ENCODE results near the gene CCL1. TPM values are rescaled to one million over a fixed set of nuclear protein-coding genes. Genes with fewer than 3 reads are reported as not detected.
"Not testable (repeated sequence)": the region's sequence is repeated elsewhere in the genome, so short reads cannot be mapped to it uniquely, and the experiment has no call there.

CCL1 gene
- total RNA-seq, 2 donors from 2014 or later, result not detected

DNA sequence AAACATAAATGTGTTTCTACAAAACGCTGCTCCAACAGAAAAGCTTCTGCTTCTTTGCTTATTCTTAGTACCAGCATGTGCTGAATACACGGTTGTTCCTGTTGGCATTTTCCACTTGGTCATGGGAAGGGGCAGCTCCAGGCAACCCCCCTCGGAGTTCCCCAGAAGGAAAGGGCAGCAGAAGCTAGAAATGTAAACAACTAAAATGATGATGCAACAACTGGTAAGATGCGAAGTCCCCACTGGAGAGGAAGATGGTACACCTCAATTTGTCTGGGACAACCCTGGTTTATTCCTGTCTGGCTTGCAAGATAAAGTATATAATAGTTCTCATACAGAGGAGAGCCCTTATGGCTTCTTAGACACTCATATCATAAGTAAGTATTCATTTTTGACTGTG lies 16.0 kb downstream of the CCL1 start:
- WGBS, result 68% methylated on average over 4 of the region's 4 CpGs
- Histone ChIP-seq H3K36me3 (no peaks in the 10 kb centered on the region), H3K27ac (no peak overlapping the region), H3K27me3 (replicated peaks; ENCODE audit: insufficient read depth) (no peaks in the 10 kb centered on the region), H3K4me1 (replicated peaks) (no peaks in the 10 kb centered on the region), H3K9me3 (no peaks in the 10 kb centered on the region), H3K4me3 (no peak overlapping the region)
- intact Hi-C loops (cut with DNase I), result no loop called here
- DNase-seq (ENCODE audit: low spot score), result no peak
- TF ChIP-seq, protein P1, sequence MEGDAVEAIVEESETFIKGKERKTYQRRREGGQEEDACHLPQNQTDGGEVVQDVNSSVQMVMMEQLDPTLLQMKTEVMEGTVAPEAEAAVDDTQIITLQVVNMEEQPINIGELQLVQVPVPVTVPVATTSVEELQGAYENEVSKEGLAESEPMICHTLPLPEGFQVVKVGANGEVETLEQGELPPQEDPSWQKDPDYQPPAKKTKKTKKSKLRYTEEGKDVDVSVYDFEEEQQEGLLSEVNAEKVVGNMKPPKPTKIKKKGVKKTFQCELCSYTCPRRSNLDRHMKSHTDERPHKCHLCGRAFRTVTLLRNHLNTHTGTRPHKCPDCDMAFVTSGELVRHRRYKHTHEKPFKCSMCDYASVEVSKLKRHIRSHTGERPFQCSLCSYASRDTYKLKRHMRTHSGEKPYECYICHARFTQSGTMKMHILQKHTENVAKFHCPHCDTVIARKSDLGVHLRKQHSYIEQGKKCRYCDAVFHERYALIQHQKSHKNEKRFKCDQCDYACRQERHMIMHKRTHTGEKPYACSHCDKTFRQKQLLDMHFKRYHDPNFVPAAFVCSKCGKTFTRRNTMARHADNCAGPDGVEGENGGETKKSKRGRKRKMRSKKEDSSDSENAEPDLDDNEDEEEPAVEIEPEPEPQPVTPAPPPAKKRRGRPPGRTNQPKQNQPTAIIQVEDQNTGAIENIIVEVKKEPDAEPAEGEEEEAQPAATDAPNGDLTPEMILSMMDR (IDR thresholded peaks at IDR 0.05), result no peak
- TF ChIP-seq POLR2A (IDR thresholded peaks at IDR 0.05), result no peak
- TF ChIP-seq POLR2AphosphoS5 (IDR thresholded peaks at IDR 0.05), result no peak

- Histone ChIP-seq H3K9me3 (no peaks in the 10 kb centered on the region), H3K27ac (no peak overlapping the region), H3K4me3 (no peak overlapping the region), H3K27me3 (replicated peaks; ENCODE audit: insufficient read depth) (no peaks in the 10 kb centered on the region), H3K4me1 (replicated peaks) (no peaks in the 10 kb centered on the region), H3K36me3 (no peaks in the 10 kb centered on the region)
- WGBS, result 93% methylated on average over 2 of the region's 2 CpGs
- DNase-seq (ENCODE audit: low spot score), result no peak
- TF ChIP-seq, protein P1 (IDR thresholded peaks at IDR 0.05), result no peak
- TF ChIP-seq POLR2A (IDR thresholded peaks at IDR 0.05) (no peak), POLR2AphosphoS5 (IDR thresholded peaks at IDR 0.05) (no peak)
- intact Hi-C loops (cut with DNase I), result no loop called here
Measured at GRCh38 chr17:34341916-34342315, 21.1 kb downstream of the CCL1 start.

GRCh38 chr17:34339138-34339770 lies 23.8 kb downstream of the CCL1 start:
- Histone ChIP-seq H3K36me3 (no peaks in the 10 kb centered on the region), H3K9me3 (no peaks in the 10 kb centered on the region), H3K27me3 (replicated peaks; ENCODE audit: insufficient read depth) (no peaks in the 10 kb centered on the region), H3K4me3 (no peak overlapping the region), H3K27ac (no peak overlapping the region), H3K4me1 (replicated peaks) (no peaks in the 10 kb centered on the region)
- 69% methylated on average over 3 of the region's 3 CpGs for WGBS
- intact Hi-C loops (cut with DNase I), result no loop called here
- TF ChIP-seq POLR2A (IDR thresholded peaks at IDR 0.05), result no peak
- no peak for TF ChIP-seq POLR2AphosphoS5 (IDR thresholded peaks at IDR 0.05)
- TF ChIP-seq, protein P1 (IDR thresholded peaks at IDR 0.05), result no peak
- no peak for DNase-seq (ENCODE audit: low spot score)

DNA sequence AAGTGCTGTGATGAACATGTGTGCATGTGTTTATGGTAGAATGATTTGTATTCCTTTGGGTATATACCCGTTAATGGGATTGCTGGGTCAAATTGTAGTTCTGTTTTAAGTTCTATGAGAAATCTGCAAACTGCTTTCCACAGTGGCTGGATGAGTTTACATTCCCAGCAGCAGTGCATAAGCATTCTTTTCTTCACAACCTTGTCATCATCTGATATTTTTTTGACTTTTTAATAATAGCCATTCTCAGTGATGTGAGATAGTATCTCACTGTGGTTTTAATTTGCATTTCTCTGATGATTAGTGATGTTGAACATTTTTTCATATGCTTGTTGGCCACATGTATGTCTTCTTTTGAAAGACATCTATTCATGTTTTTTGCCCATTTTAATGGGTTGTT lies 25.3 kb downstream of the CCL1 start:
- DNase-seq (ENCODE audit: low spot score), result no peak
- no peak overlapping the region for H3K27ac ChIP-seq
- TF ChIP-seq, protein P1 (IDR thresholded peaks at IDR 0.05), result no peak
- TF ChIP-seq POLR2AphosphoS5 (IDR thresholded peaks at IDR 0.05), result no peak
- TF ChIP-seq POLR2A (IDR thresholded peaks at IDR 0.05), result no peak
- intact Hi-C loops (cut with DNase I), result no loop called here
- no peaks in the 10 kb centered on the region for H3K4me1 ChIP-seq (replicated peaks)
- no peak overlapping the region for H3K4me3 ChIP-seq
- no peaks in the 10 kb centered on the region for H3K9me3 ChIP-seq
- WGBS, result 50% methylated on average over 1 of the region's 1 CpG
- no peaks in the 10 kb centered on the region for H3K36me3 ChIP-seq
- no peaks in the 10 kb centered on the region for H3K27me3 ChIP-seq (replicated peaks; ENCODE audit: insufficient read depth)

- H3K27ac ChIP-seq; DNase-seq (ENCODE audit: low spot score); intact Hi-C loops (cut with DNase I); H3K9me3 ChIP-seq; H3K4me1 ChIP-seq (replicated peaks); H3K36me3 ChIP-seq; H3K4me3 ChIP-seq; H3K27me3 ChIP-seq (replicated peaks; ENCODE audit: insufficient read depth): not testable (repeated sequence)
- WGBS, result 51% methylated on average over 4 of the region's 4 CpGs
Measured at GRCh38 chr17:34327580-34327979, 35.5 kb downstream of the CCL1 start.

Measured in prostate gland (tissue), 2 donors.